Measurements from ENCODE around the gene SEMA4C. TPM values are rescaled to one million over a fixed set of nuclear protein-coding genes. Genes with fewer than 3 reads are reported as not detected.
A peak's percentile ranks its signal among the peaks of the same experiment; 100 is the strongest.
"Not testable (repeated sequence)": the region's sequence is repeated elsewhere in the genome, so short reads cannot be mapped to it uniquely, and the experiment has no call there.

The SEMA4C gene
- total RNA-seq, 1 experiment from 2014 or later = 14.2 TPM

- peak; percentile 65 for DNase-seq (ENCODE audit: low read depth)
Observed at GRCh38 chr2:96898641-96899412, 28.9 kb upstream of the SEMA4C start.

GRCh38 chr2:96898135-96898505, 28.2 kb upstream of the SEMA4C start:
- DNase-seq (ENCODE audit: low read depth) = no peak

- DNase-seq (ENCODE audit: low read depth) = no peak
Observed at GRCh38 chr2:96897491-96898134, 27.7 kb upstream of the SEMA4C start.

- no peak for DNase-seq (ENCODE audit: low read depth)
Observed at GRCh38 chr2:96895746-96896651, 26.1 kb upstream of the SEMA4C start.

GRCh38 chr2:96895032-96895745, 25.3 kb upstream of the SEMA4C start:
- DNase-seq (ENCODE audit: low read depth) = no peak

DNA sequence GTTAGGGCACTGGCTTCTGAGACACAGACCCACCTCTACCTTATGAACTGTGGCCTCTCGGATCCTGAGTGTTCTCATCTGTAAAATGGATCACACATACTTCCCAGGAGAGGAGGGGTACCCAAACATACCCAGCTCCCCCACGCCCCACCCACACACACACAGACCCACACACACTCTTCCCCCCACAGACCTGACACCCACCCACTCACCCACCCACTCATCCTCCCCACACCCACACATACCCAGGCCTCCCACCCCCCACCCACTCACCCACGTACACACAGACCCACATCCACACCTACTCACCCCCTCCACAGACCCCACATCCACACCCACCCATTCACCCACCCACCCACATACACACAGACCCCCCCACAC, 24.3 kb upstream of the SEMA4C start:
- no peak for DNase-seq (ENCODE audit: low read depth)

DNA sequence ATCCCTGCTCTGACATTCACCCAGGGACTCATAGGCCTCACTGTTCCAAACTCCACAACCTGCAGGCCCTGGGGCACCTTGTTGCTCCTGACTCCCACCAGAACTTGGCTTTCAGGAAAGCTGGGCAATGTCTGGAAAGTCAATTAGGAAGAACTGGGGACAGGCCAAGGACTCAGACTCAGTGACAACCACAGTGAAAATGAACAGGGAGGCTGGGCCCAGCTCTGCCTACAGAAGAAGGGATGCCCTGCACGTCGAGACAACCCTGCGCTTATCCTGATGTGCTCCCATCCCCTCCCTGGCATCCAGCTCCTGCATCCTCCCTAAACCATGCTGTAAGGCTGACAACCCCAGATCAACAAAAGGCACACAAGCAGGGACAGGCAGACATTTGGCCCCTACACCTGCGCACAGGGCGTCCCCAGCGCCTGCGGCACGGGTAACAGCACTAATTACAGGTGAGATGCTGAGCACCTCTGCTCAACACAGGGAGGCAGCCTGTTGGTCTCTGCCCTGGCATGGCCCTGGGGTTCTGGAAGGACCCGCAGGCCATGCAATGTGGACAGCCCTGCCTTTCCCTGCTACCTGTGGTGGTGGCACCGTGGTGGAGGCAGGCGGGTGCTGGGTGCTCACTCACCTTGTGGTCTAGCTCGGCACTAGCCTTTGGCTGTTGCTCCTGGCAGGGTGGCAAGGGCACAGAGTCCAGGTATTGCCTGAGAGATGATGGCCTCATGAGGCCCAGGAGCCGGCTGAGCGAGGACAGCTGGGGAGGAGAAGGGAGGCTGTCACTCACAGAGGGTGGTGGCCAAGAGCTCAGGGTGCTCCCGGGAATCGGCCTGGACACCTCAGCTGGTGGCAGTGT, 23.6 kb upstream of the SEMA4C start:
- no peak for DNase-seq (ENCODE audit: low read depth)

DNA sequence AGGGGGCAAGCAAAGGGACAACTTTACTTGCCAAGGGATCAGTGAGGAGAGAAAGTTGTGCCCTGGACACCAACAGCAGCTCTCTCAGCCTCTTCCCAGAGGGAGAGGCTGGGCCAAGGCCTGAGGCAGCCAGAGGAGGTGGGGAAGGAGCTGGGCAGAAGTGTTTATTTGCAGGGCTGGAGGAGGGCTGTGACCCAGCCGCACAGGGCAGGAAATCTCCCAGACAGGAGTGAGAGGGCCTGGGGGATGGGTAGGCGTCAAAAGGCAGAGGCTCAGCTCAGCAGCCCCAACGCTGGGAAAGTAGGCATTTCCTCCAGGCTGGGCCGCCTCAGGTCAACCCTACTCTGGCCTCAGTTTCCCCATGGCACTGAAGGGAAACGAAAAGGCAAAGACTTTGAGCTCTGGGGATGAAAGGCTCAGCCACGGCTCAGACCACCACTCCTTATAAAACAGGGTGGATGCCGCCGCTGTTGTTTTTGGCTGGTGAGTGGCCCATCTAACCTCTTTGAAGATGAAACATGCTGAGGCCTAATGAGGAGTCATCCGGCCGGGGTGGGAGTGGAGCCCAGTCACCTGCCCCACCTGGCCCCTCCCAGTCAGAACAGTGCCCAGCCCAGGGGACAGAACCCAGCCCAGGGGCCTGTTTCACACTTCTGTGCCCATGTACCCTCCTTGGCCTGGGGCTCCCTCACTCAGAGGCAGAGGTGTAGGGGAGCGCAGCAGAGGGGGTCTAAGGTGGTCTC, 21.9 kb upstream of the SEMA4C start:
- peak; percentile 71 for DNase-seq (ENCODE audit: low read depth)

DNA sequence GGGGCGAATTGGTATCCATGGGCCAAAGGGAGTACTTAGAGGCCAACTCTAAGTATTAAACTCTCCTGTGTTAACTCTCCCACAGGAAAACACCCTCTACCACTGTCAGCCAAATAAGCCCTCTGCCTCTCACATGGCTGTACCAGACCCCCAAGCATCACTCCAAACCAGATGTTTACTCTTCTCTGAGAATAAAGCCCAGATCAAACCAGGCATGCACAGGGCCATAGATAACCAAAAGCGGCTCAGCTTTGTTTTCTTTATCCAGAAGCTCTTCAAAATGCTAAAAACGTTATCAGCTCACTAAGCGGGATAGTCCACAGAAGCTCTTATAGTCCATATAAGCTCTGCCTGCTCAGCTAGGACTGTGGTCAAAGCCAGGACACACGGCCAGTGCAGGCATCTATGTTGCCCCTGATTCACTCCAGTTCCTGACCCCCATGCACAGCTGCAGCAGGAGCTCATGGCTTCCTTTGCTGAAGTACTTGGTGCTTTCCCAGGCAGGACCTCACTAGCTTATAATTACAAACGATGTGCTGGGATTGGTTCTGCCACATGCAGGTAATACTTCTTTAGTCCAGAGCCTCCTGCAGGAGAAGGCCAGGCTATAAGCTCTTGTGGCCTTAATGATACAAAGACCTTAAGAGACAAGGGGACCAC, 21.0 kb upstream of the SEMA4C start:
- DNase-seq (ENCODE audit: low read depth) = no peak

DNA sequence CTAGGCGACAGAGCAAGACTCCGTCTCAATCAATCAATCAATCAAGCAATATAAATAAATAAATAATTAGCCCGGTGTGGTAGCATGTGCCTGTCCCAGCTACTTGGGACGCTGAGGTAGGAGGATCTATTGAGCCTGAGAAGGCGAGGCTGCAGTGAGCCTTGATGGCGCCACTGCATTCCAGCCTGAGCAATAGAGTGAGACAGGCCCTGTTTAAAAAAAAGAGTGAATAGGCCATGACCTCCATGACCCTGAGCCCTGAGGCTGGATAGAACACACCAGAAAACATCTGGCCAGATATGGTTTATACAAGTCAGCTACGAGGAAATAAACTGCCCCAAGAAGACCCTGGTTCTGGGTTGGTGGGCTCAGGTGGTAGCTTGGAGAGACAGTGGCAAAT, 20.4 kb upstream of the SEMA4C start:
- no peak for DNase-seq (ENCODE audit: low read depth)

DNA sequence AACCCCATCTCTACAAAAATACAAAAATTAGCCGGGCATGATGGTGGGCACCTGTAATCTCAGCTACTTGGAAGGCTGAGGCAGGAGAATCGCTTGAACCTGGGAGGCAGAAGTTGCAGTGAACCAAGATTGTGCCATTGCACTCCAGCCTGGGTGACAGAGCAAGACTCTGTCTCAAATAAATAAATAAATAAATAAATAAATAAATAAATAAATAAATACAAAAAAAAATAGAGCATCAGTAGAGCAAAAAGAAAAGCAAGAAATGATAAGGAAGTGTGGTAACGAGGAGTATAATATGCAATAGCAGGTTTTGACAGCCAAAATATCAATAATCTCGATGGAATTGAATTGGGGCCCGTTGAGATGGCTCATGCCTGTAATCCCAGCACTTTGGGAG, 19.6 kb upstream of the SEMA4C start:
- not testable (repeated sequence) for DNase-seq (ENCODE audit: low read depth)

- no peak for DNase-seq (ENCODE audit: low read depth)
Observed at GRCh38 chr2:96888072-96889011, 18.5 kb upstream of the SEMA4C start.

- DNase-seq (ENCODE audit: low read depth) = no peak
Observed at GRCh38 chr2:96887493-96888012, 17.7 kb upstream of the SEMA4C start.

DNA sequence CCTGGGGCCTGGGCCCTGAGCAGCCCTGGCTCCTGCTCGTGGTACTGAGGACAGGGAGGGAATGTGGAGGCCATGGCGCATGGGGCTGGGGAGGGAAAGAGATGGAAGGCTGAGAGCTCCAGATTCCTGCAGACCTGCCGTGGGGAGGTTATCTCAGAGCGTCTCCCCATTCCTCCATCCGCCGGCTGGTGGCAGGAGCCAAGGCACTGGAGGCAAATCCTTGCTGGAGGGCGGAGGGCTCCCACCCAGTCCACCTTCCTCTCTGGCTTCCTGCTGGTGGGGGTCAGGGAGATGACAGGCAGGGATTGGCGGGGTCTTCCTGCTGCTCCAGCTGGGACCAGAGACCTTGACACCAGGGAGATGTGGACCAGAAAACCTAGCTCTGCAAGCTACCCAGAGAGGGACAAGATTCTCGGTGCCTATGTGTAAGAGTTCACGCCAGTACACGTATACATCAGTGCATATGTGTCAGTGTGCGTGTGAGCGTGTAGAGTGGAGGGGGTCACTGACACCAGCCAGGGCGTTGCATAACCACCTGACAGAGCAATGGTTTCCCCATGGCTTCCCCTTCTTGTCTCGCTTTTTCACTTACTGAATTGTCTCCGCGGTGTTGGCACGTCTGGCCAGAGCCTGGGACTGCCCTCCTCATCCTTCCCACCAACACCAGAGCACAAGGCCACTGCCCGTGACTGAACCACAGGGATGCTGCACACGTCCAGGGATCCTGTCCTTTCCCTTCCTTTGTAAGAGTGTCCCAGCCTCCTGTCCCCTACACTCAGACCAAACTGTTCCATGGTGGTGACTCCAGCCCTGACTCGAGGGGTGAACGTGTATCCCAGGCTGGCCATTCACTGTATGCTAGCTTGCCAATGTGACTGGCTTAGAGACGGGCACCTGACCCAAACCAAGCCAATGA, 15.8 kb upstream of the SEMA4C start:
- DNase-seq (ENCODE audit: low read depth) = no peak

- DNase-seq (ENCODE audit: low read depth) = peak; percentile 70
Observed at GRCh38 chr2:96884299-96885094, 14.6 kb upstream of the SEMA4C start.

GRCh38 chr2:96883306-96883705, 13.4 kb upstream of the SEMA4C start:
- no peak for DNase-seq (ENCODE audit: low read depth)
